HG02884 (cell line): ENCODE data around the gene SCAMP4.
"Not testable (repeated sequence)": the region's sequence is repeated elsewhere in the genome, so short reads cannot be mapped to it uniquely, and the experiment has no call there.

Experiments
- ATAC-seq: cut with Tn5 transposase; IDR thresholded peaks from one replicate; pipeline ENCODE4 v1.9.1; 2021; ENCODE audit warnings: mild to moderate bottlenecking, moderate library complexity; ENCODE audit not compliant: unreplicated experiment

SCAMP4 gene

DNA sequence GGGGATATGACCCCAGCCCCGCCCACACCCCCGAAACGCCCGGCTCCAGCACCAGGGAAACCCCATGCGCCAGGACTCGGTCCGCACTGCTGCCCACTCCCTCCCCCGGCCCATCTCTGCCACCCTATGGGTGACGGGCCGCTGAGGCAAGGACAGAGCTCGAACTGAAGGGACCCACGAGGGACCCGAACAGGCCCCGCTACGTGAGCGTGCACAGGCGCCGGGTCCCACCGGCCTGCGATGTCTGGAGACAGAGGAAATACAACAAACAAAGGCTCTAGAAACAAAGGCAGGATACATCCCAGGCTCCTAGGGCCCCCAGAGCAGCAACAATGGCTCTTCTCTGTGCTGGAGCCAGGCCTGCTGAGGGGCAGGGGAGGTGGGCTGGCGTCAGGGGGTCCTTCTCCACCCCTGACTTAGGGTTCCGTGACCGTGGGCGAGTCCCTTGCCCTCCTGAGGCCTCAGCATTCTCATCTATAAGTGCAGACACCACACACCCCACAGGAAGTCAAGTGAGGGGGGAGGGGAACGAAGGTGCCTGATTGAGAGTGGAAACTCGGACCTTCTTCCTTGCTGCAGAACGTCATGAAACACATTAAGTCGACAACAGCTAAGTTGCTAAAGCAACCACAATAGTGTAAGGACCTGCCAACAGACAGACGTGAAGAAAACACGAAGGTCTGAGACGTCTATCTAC, 23.0 kb upstream of the SCAMP4 start:
- no peak for ATAC-seq

DNA sequence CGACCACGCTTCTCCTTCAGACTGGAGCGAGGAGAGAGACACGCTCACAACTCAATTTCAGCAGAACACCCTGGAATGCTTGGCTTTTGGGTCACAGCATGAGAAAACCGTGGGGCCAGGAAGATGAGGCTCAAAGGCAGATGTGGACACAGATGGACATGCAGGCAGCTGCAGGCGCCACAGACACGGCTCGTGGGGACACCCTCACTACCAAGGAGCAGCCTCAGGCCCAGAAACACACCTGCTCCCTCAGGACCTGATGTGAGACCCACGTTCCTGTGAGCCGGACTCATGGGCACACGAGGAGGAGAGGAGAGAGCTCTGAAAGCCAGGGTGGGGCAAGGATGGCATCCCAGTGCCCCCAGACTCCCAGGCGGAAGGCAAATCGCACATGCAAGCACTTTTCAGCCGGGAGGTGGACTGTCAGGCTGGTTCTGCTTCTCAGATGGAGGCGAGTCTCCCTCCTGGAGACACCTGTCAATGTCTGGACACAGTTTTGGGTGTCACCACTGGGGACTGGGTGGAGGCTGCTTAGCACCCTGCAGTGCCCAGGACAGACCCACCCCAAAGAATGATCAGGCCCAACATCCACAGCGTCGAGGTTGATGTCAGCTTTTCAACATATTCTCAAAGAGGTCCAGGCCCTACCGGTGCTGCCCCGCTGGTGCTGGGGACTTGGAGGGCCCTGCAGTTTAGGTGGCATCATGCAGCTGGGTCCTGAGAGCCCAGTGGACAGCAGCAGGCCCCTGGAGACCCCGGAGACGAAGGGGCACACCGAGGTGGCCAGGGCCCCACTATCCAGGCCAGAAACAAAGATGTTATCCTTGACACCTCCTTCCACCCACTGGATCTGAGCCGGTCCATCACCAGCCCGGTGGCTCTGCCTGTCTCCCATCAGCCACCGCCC, 22.2 kb upstream of the SCAMP4 start:
- ATAC-seq: no peak

DNA sequence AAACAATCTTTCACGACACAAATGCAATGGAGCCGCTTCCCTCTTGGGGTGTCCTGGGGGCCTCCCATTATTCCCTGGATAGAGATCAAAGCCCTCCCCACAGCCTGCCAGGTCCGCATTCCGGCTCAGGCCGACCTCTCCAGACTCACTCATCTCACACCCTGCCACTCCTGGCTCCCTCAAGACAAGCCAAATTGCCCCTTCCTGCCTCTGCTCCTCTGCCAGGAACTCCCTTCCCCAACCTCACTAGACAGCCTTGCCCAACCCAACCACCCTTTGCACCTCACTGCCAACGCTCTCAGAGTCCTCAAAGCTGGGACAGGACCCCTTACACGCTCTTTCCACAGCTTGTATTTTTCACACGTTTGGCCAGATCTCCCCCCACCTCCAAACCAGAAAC, 21.4 kb upstream of the SCAMP4 start:
- no peak for ATAC-seq

DNA sequence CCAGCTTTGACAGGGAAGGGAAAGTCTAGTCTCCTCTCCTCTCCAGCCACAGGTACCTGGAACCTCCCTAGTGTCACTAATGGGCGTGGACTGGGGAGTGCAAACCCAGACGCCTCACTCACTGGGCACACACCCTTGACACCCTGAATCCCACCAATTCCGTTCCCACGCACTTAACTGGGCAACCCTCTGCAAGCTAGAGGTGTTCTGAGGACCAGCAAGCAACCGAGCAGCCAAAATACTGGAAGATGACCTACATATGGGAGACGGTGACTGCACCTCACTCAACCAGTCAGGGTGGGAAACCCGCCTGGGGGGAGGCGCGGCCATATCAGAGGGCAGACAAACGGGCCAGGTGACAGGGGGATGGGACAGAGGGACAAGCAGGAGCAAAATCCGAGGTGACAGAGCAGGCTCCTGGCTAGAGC, 20.9 kb upstream of the SCAMP4 start:
- ATAC-seq: no peak

DNA sequence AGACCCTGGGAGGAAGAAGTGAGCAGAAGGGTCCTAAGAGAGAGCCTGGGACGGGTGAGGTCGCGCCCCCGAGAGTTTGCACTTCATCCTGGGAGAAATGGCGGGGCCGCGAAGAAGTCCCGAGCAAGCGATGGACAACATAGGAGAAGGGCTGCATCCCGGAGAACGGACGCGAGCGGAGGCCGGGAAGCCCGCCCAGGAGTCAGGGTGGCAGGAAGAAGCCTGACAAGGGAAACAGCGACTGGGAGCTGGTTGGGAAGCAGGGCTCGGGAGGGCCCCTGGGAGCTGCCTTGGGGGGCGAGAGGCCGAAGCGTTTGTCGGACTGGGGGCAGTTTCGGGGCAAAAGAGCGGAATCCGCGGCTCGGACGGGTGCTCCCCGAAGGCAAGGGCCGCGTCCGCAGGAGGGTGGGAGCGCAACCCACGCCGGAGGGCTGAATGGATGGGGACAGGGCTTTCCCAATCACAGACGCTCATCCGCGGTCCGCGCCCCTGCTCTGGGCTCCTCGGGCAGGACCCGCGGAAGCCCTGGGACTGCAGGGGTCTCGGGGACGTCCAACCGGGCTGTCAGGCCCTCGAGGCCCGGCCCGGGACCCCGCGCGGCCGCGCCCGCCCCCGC, 20.4 kb upstream of the SCAMP4 start:
- ATAC-seq: no peak

DNA sequence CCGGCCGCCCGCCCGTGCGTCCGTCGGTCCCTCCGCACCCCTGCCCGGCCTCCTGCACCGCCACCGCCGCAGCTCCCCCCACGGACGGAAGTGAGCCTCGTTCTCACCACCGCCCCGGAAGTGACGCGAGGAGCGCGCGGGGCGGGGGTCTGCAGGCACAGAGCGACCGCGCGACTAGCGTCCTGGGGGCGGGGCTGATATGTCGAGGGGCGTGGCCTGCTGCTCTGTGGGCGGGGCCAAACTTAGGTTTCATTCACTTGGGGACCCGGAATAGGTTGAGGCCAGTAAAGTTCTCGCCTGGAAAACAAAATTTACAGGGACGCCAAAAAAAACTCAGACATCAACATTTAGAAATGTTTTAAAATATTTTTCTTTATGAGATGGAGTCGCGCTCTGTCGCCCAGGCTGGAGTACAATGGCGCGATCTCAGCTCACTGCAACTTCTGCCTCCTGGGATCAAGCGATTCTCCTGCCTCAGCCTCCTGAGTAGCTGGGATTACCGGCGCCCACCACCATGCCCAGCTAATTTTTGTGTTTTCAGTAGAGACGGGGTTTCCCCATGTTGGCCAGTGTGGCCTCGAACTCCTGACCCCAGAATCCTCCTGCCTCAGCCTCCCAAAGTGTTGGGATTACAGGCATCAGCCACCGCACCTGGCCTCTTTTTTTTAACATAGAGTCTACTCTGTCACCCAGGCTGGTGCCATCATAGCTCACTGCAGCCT, 19.6 kb upstream of the SCAMP4 start, which contains the start of gene ABHD17A:
Gene ABHD17A, minus strand, starts transcription at position 99 of the 722 bp plus-strand sequence. CDS start 3,930 bp downstream, outside the sequence.
- not testable (repeated sequence) for ATAC-seq

DNA sequence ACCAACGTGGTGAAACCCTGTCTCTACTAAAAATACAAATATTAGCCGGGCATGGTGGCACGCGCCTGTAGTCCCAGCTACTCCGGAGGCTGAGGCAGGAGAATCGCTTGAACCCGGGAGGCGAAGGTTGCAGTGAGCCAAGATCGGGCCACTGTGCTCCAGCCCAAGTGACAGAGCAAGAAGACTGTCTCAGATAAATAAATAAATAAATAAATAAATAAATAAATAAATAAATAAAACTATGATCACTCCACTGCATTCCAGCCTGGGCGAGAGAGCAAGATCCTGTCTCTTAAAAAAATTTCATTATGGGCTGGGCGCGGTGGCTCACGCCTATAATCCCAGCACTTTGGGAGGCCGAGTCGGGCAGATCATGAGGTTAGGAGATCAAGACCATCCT, 18.8 kb upstream of the SCAMP4 start:
- ATAC-seq: not testable (repeated sequence)

DNA sequence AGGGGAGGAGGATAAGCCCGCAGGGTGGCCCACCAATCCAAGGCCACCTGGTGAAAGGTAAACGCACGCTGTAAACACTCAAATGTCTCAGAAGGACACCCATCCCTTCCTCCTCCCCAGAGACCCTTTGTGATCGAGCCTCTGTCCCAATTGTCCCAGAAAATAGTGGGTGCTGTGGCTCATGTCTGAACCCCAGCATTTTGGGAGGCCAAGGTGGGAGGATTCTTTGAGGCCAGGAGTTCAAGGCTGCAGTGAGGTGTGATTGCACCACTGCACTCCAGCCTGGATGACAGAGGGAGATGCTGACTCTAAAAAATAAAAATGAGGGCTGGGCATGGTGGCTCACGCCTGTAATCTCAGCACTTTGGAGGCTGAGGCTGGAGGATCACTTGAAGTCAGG, 16.8 kb upstream of the SCAMP4 start:
- ATAC-seq: no peak

DNA sequence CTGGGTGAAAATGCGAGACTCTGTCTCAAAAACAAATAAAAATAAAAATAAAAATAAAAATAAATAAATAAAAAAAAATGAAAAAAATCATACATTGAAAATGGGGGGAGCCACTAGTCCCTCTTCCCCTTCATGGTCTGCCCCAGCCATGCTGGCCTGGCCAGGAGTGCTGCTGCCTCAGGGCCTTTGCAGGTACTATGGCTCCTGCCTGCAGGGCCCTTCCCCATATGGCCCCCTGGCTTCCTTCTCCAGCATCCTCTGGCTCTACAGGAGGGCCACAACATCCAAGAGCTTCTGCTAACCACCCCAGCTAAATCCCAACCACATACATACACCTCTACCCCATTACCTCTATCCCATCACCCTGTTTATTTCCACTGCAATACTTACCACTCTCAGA, 15.3 kb upstream of the SCAMP4 start:
- no peak for ATAC-seq

DNA sequence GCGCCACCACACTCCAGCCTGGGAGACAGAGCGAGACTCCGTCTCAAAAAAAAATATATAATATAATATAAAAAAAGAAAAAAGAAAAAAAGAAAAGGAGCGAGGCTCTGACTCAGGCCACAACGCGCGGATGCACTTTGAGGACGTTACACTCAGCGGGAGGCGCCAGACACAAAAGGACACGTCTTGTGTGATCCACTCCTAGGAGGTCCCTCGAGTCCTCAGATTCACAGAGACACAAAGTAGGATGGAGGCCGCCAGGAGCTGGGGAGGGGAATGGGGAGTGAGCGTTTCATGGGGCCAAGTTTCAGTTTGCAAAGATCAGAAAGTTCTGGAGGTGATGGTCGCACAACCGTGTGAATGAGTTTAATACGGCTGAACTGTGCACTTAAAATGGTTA, 11.4 kb upstream of the SCAMP4 start:
- no peak for ATAC-seq

DNA sequence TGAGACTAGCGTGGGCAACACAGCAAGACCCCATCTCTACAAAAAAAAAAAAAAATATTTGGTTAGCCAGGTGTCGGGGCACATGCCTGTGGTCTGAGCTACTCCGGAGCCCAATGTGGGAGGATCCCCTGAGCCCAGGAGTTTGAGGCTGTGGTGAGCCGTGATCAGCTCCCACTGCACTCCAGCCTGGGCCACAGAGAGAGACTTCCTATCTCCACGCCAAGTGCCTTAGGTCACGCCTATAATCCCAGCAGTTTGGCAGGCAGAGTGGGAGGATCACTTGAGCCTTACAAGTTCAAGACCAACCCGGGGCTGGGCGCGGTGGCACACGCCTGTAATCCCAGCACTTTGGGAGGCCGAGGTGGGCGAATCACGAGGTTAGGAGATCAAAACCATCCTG, 8.7 kb upstream of the SCAMP4 start:
- ATAC-seq: no peak

DNA sequence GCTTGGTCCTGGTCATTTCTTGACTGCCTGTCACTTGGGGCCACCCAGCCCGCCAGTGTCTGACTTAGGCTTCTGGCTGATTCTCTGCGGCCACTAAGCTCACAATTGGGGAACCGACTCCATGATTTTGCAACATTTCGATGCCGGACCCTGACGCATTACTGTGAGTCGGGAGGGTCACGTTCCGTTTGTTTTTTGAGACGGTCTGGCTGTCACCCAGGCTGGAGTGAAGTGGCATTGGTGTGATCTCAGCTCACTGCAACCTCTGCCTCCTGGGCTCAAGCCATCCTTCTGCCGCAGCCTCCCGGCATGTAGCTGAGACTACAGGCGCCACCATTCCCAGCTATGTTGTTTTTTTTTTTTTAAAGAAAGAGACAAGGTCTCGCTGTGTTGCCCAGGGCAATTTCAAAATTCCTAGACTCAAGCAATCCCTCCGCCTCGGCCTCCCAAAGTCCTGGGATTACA, 3.2 kb upstream of the SCAMP4 start:
- ATAC-seq: no peak

DNA sequence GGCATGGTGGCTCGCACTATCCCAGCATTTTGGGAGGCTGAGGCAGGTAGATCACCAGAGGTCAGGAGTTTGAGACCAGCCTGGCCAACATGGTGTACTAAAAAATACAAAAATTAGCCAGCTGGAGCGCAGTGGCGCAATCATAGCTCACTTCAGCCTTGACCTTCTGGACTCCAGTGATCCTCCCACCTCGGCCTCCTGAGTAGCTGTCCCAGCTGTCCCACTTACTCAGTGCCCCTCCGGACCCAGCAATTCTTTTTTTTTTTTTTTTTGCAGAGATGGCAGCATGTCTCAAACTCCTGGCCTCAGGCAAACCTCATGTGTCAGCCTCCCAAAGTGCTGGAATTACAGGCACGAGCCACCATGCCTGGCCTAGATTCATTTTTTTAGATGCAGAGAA, 2.3 kb upstream of the SCAMP4 start:
- ATAC-seq: no peak

DNA sequence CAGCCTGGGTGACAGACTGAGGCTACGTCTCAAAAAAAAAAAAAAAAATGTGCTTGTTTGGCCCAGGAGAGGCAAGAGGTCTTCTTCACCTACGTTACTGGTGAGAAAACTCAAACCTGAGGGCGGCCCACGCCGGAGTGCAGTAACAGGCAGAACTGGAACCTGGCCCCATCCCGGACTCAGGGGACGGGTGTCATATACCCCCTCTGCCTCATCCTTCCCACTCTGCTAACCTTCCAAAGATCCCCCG, 414 bp upstream of the SCAMP4 start:
- ATAC-seq: no peak

DNA sequence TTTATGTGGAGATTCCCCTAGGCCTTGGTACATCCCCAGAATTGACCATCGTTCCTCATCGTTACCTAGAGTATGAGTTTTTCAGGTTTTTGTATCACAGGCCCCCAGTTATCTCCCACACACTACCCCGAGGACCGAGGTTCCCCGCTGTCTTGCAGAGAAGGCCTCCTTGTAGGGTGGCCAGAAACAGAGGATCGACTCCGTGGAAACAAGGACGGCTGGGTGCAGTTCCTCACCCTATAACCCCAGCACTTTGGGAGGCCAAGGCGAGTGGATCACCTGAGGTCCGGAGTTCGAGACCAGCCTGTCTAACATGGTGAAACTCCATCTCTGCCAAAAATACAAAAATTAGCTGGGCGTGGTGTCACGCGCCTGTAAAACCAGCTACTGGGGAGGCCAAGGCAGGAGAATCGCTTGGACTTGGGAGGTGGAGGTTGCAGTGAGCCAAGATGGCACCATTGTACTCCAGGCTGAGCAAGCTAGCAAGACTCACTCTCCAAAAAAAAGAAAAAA, 720 bp downstream of the SCAMP4 start:
- no peak for ATAC-seq

DNA sequence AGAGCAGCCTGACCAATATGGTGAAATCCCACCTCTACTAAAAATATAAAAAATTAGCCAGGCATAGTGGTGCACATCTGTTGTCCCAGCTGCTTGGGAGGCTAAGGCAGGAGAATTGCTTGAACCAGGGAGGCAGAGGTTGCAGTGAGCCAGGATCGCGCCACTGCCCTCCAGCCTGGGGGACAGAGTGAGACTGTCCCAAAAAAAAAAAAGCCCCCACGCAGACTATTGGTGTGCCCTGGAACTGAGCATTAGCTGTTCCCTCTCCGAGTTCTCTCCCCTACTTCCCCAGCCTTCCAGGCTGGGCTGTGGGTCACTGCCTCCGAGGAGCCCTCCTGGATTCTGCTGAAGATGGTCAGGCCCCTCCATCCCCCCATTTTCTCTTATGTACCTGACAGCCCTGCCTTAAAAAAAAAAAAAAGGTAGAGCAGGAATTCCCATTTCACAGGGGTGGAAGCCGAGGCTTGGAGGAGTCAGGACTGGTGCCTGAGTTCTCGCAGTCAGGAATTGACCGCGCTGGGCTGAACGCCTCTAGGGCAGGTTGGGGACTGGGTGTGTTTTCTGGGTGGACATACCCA, 1.9 kb downstream of the SCAMP4 start:
- no peak for ATAC-seq

DNA sequence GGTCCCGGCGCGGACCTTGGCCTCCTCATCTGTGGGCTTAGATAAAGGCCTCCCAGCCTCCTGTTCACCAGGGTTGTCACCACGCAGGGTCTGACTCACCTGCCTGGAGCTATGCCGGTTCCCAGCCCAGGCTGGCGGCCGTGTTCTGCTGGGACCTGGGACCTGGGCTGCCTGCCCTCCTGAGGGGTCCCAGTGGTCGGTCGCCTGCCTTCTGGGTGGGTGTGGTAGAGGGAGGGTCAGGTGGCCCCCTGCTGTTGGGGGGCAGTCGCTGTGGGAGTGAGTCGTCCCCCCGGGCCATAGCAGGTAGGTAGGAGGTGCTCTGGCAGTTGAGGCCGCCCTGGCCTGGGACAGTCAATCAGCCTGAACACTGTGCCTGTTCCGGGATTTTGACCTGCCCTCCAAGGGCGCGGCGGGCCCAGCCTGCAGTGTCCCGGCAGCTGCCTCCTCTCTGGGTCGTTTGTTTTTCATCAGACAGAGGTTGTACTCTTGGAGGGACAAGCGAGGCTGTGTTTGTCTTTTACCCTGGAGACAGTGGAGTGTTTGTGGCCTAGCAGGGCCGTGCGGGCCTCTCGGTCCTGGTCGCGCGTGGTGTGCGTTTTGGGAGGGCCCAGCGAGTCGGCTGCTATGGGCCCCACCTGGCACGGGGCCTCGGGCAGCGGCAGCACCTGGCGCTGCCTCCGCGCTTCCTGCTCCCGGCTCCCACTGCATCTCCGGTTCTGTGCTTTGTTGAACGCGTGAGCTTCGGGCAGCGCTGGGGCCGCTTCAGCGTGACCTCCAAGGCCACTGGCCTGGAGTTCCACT, 2.6 kb downstream of the SCAMP4 start:
- no peak for ATAC-seq

DNA sequence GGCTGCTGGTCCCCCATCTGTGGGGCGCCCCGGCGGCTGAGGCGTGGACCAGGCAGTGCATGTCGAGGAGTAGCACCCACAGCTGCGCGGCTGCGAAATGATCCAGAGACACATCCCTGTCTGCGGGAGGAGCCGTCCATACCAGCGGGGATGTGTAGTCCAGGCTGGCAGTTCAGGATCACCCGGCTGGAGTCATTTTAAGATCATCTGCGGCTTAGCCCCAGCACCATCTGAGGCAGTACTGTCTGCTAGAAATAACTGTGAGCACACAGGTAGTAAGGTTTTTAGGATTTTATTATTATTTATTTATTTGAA, 3.1 kb downstream of the SCAMP4 start:
- no peak for ATAC-seq

DNA sequence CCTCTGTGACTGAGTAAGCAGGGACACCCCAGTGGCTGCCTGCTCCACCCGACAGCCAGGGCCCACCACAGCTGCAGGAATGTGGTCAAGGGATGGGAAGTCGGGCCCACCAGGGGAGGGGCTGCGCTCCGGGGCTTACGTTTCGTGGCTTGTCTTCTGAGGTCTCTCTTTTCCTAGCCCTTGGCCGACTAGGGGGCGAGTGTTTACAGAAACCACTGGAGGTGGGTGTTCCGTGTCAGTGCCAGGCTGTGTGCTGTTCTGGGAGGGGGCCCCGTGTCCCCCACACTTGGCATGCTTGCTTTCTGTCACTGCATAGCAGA, 4.5 kb downstream of the SCAMP4 start:
- ATAC-seq: no peak

DNA sequence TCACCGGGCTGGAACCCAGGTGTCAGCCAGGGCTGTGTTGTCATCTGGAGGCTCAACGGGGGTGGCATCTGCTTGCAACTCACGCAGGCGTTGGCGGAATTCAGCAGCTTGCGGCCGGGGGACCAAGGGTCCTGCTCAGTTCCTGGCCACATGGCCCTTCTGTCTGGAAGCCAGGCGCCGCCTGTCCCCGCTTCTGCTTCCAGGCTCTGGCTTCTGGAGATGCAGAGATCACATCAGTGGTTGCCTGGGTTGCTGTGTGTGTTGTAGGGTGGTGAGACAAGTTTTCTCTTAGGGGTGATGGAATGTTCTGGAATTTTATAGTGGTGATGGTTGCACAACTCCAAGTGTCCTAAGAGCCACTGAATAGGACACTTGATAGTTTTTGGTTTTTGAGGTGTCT, 5.0 kb downstream of the SCAMP4 start:
- ATAC-seq: no peak
